Dedifferentiated amniotic fluid mesenchymal stem cell (primary cell): ENCODE measurements around the gene VPS9D1.
"Not testable (repeated sequence)": the region's sequence is repeated elsewhere in the genome, so short reads cannot be mapped to it uniquely, and the experiment has no call there.

Experiments
- DNase-seq: peaks from one replicate; pipeline ENCODE4 v3.0.0-alpha.2; 2016; ENCODE audit errors: extremely low spot score

The VPS9D1 gene

DNA sequence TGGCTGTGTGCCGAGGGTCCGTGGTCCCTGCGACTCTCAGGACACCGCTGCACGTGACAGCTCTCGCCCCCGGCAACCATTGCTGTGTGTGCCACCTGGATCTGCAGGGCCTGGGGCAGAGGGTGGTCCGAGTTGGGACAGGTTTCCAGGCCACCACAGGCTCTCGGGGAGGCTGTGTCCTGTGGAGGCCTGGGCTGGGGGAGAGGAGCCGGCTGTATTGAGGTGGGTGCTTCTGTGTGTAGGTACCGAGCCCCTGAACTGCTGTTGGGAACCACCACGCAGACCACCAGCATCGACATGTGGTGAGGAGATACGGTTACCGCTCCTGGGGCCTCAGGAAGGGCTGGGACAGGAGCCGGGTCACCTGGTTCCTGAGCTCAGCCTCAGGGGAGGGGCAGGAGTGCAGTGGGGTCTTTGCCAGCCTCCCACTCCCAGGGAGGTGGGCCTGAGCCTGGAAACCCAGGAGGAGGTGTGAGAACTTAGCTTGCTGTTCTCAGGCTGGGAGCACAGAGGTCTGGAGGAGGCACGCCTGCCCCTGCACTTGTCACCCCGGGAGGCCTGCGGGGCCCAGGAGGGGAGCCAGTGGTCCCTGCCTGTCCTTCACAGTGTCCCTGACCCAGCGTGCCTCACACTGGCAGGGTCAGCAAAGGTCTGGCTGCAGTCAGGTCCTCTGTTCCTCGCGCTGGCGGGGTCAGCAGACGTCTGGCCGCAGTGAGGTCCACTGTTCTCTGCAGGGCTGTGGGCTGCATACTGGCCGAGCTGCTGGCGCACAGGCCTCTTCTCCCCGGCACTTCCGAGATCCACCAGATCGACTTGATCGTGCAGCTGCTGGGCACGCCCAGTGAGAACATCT is 26.5 kb downstream of the VPS9D1 start:
- DNase-seq = no peak

DNA sequence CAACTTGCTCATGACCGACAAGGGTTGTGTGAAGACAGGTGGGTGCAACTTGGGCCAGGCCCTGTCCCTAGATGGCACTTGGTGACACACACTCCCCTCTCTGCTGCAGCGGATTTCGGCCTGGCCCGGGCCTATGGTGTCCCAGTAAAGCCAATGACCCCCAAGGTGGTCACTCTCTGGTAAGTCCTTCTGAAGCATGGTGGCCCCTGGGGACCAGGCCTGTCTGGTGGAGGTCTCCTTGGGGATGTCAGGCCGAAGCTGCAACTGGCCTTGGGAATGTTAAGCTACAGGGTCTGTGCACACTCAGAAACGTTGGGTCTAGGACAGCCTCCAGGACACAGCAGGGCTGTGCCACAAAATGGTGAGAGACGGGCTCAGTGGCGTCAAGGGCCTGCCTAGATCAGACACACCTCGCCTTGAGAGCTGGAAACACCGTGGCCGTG is 27.4 kb downstream of the VPS9D1 start:
- DNase-seq = no peak

DNA sequence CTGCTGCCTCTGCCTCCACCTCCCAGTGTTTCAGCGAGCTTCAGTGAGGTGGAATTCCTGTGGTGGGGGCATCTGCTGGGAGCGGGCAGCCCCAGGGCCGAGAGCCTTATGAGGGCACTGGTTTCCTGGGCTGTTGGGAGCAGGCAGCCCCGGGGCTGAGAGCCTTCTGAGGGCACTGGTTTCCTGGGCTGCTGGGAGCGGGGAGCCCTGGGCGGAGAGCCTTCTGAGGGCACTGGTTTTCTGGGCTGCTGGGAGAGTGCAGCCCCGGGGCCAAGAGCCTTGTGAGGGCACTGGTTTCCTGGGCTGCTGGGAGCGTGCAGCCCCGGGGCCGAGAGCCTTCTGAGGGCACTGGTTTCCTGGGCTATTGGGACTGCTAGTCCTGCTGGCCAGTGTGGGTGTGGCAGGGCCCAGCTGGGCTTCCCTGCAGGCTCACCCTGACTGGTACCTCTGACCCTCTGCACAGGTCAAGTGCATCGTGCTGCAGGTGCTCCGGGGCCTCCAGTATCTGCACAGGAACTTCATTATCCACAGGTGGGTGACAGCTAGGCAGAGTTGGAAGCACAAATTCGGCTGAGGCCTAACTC is 28.6 kb downstream of the VPS9D1 start:
- no peak for DNase-seq

DNA sequence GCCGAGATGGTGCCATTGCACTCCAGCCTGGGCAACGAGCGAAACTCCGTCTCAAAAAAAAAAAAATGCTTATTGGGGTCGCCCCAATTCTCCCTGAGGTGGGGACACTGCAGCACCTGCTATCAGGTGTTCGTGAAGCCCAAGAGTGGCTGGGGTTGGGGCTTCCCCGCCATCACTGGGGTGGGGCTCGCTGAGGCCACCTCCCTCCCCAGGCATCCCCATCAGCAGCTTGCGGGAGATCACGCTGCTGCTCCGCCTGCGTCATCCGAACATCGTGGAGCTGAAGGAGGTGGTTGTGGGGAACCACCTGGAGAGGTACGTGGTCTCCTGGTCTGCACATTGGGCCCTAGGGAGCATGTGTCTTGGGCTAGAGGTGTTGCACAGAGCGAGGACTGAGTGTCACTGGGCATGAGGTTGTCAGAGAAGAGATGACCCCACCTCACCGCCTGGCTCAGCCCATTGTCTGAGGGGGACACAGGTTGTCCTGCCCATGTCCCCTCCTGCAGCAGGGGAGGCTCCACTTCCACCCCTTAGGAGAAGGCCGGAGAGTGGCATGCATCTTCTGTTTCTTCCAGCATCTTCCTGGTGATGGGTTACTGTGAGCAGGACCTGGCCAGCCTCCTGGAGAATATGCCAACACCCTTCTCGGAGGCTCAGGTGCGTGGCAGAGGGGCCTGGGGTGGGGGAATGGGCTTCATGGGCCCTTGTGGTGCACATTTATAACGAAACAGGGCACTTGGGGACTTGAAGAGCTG is 29.3 kb downstream of the VPS9D1 start:
- DNase-seq = no peak

DNA sequence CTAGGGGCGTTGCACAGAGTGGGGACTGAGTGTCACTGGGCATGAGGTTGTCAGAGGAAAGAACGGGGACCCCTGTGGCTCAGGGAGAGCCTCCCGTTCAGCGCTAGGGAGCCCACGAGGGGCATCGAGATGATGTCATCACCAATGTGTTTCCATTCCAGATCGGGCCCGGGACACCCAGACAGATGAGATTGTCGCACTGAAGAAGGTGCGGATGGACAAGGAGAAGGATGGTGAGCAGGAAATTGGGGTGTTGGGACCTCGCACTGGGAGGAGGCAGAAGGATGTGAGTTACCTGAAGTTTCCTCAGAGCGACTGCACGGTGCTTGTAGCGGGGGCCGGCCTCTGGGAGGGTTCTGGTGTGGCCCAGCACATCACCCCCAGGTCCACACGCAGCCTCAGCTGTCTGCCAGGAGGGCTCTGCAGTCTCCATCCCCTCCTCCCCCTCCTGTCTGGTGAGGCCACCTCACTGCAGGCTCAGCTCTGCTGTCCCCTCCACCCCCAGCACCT is 30.3 kb downstream of the VPS9D1 start:
- DNase-seq = no peak

DNA sequence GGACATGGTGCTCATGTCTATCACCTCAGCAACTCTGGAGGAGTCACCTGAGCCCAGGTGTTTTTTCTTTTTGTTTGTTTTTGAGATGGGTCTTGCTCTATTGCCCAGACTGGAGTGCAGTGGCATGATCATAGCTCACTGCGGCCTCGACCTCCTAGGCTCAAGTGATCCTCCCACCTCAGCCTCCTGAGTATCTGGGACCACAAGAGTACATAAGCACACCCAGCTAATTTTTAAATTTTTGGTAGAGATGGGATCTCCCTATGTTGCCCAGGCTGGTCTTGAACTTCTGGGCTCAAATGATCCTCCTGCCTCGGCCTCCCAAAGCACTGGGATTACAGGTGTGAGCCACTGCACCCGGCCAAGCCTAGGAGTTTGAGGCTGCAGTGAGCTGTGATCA is 31.1 kb downstream of the VPS9D1 start:
- DNase-seq = not testable (repeated sequence)

DNA sequence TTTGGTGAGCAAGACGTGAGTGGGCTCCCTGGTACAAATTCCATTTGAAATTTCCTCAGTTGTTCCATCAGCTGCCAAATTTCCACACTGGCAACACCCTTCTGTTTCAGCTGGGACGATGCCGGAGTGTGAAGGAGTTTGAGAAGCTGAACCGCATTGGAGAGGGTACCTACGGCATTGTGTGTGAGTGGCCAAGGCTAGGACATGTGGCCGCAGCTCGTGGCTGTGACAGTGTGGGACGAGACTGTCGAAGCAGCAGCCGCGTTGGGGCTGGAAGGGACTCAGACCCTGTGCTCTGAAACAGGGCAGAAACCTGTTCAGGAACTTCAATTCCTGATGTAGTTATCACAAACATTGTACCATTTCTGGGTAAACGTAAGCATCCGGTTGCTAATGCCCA is 31.6 kb downstream of the VPS9D1 start:
- DNase-seq = no peak

DNA sequence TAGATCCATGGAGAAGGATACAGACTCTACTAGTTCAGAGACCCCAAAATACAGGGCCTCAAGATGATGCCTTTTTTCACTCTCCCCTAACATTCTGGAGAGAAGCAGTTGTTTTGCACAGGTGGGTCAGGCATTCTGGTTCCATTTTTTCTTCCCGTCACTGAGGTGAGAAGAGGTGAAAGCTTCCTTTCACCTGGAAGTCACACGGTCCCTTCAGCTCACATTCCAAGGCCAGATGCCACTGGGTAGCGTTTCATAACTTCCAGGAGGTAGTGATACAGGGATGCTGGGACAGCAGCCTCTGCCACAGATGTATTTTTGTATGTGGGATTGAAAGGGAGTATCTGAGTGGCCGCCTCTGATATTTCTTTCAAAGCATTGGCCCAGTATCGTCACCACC is 32.3 kb downstream of the VPS9D1 start:
- no peak for DNase-seq

DNA sequence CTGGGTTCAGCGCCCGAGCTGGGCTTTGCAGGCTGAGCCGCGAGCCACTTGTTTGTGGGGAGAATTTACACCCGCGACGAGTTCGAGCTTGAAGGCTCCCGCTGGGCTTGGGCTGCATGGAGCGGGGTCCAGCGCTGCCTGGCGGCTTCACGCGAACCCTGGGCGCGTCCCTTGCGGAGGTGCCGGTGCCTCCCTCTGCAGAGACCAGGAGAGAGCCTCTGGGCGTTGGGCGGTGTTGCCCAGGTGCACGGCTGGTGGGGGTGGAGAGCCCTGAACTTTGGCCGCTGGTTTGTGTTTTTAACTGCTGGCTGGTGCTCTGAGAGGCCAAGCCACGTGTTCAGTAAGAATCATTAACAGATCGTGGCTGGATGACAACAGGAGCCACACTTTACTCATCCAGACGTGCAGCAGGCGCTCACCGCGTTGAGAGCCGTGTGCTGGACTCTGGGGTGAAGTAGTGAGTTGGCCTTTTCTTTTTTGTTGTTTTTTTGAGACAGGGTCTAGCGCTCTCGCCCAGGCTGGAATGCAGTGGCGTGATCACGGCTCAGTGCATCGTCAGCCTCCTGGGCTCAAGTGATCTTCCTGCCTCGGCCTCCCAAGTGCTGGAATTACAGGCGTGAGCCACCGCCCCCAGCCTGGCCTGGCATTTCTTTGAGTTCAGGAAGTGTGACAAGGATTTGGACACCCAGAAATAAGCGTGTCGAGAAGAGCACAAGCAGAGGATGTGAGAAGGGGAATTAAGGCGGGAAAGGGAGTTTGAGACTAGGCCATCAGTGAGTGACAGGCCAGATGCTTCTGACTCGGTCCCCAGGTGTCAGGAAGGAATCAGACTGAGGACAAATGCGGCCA is 33.4 kb downstream of the VPS9D1 start:
- DNase-seq = no peak

DNA sequence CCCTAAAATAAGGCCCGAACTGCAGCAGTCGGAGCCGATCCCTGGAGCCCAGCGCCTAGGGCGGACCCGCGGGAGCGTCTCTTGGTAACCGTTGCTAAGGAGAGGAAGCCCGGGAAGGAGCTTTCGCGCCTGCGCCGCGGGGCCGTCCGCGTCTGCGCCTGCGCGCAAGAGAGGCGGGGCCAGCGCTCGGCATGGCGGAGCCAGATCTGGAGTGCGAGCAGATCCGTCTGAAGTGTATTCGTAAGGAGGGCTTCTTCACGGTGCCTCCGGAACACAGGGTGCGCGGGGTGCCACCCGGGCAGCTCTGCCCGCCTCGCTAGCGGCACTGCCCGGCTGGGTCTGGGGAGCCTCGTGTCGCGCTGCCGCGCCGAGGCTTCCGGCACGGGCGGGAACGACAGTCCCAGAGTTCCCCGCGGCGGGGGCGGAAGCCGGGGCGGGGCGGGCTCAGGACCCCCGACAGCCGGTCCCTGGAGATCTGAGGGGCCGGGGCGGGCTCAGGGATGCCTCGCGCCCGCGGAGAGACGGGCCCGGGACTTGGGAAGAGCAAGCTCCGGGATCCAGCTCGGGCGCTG is 34.1 kb downstream of the VPS9D1 start, which contains the start of gene CDK10:
Gene CDK10 (plus strand): TSS at position 170 of the 572 bp plus-strand sequence. CDS start 22 bp downstream, at position 192.
- peak; percentile 82 for DNase-seq

DNA sequence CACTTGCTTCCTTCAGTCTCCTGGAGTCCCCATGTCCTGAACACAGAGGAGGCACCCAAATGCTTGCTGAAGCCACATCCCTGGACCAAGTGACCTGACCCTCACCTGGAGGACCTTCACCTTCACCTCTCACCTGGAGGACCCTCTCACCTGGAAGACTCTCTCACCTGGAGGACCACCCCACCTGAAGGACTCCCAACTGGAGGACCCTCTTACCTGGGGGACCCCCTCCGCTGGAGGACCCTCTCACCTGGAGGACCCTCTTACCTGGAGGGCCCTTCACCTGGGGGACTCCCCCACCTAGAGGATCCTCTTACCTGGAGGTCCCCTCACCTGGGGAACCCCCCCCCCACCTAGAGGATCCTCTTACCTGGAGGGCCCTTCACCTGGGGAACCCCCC is 34.8 kb downstream of the VPS9D1 start:
- no peak for DNase-seq

DNA sequence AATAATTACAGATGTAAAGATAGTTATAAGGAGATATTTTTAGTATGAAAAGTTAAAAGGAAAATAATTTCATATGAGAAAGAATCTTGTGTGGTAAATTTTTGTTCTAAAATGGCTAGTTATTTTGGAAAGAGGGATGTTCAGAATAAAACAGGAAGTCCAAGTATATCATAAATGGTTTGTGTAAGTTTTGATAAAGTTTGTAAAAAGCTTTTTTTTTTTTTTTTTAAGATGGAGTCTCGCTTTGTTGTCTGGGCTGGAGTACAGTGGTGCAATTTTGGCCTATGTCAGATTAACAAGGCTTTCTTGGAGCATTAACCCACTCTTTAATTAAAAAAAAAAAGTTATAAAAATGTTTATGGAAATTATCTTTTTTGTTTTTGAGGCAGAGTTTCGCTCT is 42.4 kb downstream of the VPS9D1 start:
- no peak for DNase-seq

DNA sequence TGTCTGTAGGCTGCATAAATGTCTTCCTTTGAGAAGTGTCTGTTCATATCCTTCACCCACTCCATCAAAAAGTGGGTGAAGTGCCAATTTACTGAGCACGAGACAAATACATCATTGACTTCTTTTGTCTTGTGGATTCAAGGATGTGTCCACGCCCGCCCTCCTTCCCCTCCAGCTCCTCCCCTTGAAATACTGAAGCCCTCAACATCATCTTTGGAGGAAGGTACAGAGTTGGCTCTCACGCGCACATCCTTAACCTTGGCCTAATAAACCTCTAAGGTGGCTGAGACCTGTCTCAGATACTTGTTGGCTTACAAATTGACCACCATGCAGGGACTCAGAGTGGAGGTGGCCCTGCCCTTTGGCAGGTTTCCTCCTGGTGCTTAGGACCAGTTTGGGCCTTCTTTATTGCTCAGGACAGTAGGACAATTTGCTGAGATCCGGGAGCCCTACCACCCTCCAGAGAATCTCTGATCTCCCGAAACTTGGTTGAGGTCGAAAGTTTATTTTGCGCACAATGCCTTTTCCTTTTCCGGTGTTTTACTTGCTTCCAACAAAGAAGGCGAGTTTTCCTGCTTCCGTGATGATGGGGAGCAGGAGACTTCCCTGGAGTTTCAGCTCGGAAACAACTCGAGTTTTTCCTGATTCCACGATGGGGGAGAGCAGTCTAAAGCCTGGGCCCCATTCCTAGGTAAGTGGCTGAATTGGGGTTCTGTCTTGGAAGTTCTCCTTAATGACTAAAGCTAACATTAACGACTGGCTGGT is 48.3 kb downstream of the VPS9D1 start:
- DNase-seq = no peak

DNA sequence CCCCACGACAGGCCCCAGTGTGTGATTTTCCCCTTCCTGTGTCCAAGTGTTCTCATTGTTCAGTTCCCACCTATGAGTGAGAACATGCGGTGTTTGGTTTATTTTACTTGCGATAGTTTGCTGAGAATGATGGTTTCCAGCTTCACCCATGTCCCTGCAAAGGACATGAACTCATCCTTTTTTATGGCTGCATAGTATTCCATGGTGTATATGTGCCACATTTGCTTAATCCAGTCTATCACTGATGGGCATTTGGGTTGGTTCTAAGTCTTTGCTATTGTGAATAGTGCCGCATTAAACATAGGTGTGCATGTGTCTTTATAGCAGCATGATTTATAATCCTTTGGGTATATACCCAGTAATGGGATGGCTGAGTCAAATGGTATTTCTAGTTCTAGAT is 49.1 kb downstream of the VPS9D1 start:
- DNase-seq = not testable (repeated sequence)

DNA sequence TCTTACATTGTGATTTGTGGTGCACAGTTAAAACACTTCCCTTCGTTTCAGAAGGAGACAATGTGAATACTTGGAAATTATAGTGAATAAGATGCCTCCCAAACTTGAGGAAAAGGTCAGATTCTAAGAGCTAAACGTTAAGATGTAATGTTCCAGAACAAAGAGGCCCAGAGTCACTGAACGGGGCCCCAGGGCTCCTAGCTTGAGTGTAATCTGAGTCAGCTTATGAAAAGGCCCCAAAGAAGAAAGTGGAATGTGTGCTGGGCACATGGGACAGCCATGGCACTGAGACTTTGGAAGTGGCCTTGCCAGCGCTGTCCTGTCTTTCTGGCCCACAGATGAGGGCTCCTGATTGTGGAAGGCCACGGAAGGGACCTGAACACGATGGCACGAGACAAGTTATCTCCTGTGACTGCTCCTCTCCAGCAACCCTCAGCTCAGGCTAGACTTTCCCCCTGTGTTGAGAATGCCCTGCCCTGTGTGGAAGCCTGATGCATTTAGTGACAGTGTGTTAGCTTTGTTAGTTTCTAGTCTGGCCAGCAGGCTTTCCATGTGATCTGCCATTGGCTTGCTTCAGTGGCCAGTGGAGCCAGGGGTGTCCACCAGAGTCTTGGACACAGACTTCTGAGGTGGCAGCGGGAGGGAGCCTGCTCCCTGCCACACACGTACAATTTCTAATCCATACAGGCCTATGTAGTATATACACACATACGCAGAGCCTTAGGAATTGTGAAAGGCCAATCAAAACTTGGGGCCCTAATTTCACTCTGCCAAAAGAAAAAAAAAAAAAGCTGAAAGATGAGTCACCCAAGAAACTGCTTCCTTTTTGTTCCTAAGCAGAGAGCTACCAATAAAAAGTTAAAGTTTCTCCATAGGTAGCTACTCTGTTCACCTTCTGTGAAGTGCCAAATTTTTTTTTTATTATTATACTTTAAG is 49.9 kb downstream of the VPS9D1 start:
- no peak for DNase-seq

DNA sequence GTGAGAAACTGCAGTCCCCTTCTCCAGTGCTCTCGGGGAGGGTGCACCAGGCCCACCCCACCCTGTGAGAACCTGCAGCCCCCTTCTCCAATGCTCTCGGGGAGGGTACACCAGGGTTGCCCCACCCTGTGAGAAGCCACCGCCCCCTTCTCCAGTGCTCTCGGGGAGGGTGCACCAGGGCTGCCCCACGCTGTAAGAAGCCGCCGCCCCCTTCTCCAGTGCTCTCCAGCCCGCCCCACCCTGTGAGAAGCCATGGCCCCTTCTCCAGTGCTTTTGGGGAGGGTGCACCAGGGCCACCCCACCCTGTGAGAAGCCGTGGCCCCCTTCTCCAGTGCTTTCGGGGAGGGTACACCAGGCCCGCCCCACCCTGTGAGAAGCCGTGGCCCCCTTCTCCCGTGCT is 50.9 kb downstream of the VPS9D1 start:
- no peak for DNase-seq

DNA sequence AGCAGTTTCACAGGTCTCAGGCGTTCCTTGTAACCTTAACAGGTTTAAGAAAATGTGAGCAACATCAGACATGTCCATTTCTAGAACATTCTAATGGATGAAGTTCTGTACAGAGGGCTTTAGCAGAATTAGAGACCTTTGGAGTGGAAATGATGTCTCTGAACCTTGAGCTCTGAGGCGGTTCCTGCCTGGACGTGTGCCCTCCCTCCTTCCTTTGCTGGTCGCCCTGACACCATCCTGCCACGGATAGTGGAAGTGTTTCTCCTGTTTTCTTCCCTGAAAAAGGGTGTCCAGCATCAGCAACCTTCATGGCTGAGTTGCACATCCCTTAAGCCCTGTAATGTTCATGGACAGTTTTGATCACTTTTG is 51.9 kb downstream of the VPS9D1 start:
- DNase-seq = no peak

DNA sequence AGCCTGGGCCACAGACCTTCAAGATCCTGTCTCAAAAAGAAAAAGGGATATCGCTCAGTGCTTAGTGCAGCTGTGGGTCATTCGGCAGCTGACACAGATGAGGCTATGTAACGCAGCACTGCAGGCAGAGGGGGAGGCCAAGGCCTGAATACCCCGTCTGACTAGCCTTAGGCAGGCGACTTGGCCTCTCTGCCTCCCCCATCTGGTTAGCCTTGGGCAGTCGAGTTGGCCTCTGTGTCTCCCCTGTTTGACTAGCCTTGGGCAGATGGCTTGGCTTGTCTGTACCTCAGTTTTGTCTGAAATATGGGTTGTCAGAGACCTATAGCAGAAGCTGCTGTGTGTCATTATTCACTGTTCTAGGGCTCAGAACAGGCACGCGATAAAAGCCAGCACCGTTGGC is 53.1 kb downstream of the VPS9D1 start:
- DNase-seq = no peak

DNA sequence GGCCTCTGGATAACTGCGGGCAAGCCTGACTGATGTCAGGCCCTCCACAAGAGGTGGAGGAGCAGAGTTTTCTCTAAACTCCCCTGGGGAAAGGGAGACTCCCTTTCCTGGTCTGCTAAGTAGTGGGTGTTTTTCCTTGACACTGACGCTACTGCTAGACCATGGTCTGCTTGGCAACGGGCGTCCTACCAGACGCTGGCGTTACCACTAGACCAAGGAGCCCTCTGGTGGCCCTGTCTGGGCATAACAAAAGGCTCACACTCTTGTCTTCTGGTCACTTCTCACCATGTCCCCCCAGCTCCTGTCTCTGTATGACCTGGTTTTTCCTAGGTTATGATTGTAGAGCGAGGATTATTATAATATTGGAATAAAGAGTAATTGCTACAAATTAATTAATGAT is 53.7 kb downstream of the VPS9D1 start:
- DNase-seq = not testable (repeated sequence)
